HepG2 (cell line): Measurements from ENCODE around the gene SPATA33. TPM values are rescaled to one million over a fixed set of nuclear protein-coding genes. Genes with fewer than 3 reads are reported as not detected.

Source experiments
- ARNT2 ChIP-seq: sonication (generic); formaldehyde crosslinking; IDR thresholded peaks from 2 replicates; pipeline ENCODE4 v1.8.0; 2022; ENCODE audit warnings: mild to moderate bottlenecking, low read depth, missing genetic modification reagents, moderate library complexity
- CSRNP1 ChIP-seq: sonication (generic); formaldehyde crosslinking; IDR thresholded peaks from 2 replicates; pipeline ENCODE4 v1.8.1; 2023; ENCODE audit warnings: mild to moderate bottlenecking, missing genetic modification reagents
- GATAD1 ChIP-seq: IDR thresholded peaks from 2 replicates; pipeline ENCODE4 v1.6.1; 2016; ENCODE audit warnings: missing genetic modification reagents, missing compliant biosample characterization
- GFI1 ChIP-seq: sonication (generic); formaldehyde crosslinking; IDR thresholded peaks from 2 replicates; pipeline ENCODE4 v1.5.0; 2020; ENCODE audit warnings: missing genetic modification reagents, mild to moderate bottlenecking, borderline replicate concordance
- ISL2 ChIP-seq: sonication (generic); formaldehyde crosslinking; IDR thresholded peaks from 2 replicates; pipeline ENCODE4 v1.5.0; 2020; ENCODE audit warnings: missing genetic modification reagents
- MZF1 ChIP-seq: sonication (generic); formaldehyde crosslinking; IDR thresholded peaks from 2 replicates; pipeline ENCODE4 v1.8.1; 2023; ENCODE audit warnings: mild to moderate bottlenecking, missing genetic modification reagents, borderline replicate concordance
- RAD21 ChIP-seq: fragments of 450-650 bp; formaldehyde crosslinking; IDR thresholded peaks from 2 replicates; pipeline ENCODE4 v1.5.0; 2020; ENCODE audit warnings: mild to moderate bottlenecking
- SCMH1 ChIP-seq: sonication (generic); formaldehyde crosslinking; IDR thresholded peaks from 2 replicates; pipeline ENCODE4 v1.9.0; 2021; ENCODE audit warnings: missing genetic modification reagents, mild to moderate bottlenecking, borderline replicate concordance
- ZBED4 ChIP-seq: sonication (generic); formaldehyde crosslinking; IDR thresholded peaks from 2 replicates; pipeline ENCODE4 v1.4.0; 2020; ENCODE audit warnings: missing genetic modification reagents, borderline replicate concordance
- ZBTB14 ChIP-seq: sonication (generic); formaldehyde crosslinking; IDR thresholded peaks from 2 replicates; pipeline ENCODE4 v1.4.0; 2020; ENCODE audit warnings: missing genetic modification reagents
- ZGPAT ChIP-seq: IDR thresholded peaks from 2 replicates; pipeline ENCODE4 v1.6.1; 2016; ENCODE audit warnings: mild to moderate bottlenecking
- ZNF224 ChIP-seq: sonication (generic); formaldehyde crosslinking; IDR thresholded peaks from 2 replicates; pipeline ENCODE4 v1.5.0; 2020; ENCODE audit warnings: mild to moderate bottlenecking, missing genetic modification reagents
- ZNF543 ChIP-seq: sonication (generic); formaldehyde crosslinking; IDR thresholded peaks from 2 replicates; pipeline ENCODE4 v1.4.0; 2020; ENCODE audit warnings: mild to moderate bottlenecking, missing genetic modification reagents
- ZNF607 ChIP-seq: sonication (generic); formaldehyde crosslinking; IDR thresholded peaks from 2 replicates; pipeline ENCODE4 v1.5.1; 2020; ENCODE audit warnings: missing genetic modification reagents, mild to moderate bottlenecking, borderline replicate concordance
- ZNF740 ChIP-seq: sonication (generic); formaldehyde crosslinking; IDR thresholded peaks from 2 replicates; pipeline ENCODE4 v1.4.0; 2020; ENCODE audit warnings: missing genetic modification reagents
- ZNF883 ChIP-seq: sonication (generic); formaldehyde crosslinking; IDR thresholded peaks from 2 replicates; pipeline ENCODE4 v1.5.1; 2020; ENCODE audit warnings: mild to moderate bottlenecking, missing genetic modification reagents; ENCODE audit errors: not compliant biosample characterization
- ZSCAN5A ChIP-seq: sonication (generic); formaldehyde crosslinking; IDR thresholded peaks from 2 replicates; pipeline ENCODE4 v1.8.0; 2022; ENCODE audit warnings: mild to moderate bottlenecking, missing genetic modification reagents, borderline replicate concordance
- polyA plus RNA-seq, 8 experiments: library from polyadenylated mRNA; depleted of rRNA in 3 of 8; stranded (reverse) in 7 of 8; unstranded in 1 of 8; fragments of >200 nt; fragmentation: Illumina TruSeq in 4 of 8; extraction: Trizol in 4 of 8; gene quantifications; 2 replicates each; pipeline versions ENCODE4 v1.2.1 to v1.2.3, GENCODE V29; 2011 to 2016; ENCODE audit warnings: low read depth in 4 of 8, missing spikeins in 1 of 8, mixed read lengths in 1 of 8; ENCODE audit not compliant: insufficient read depth in 1 of 8
- total RNA-seq, 5 experiments: library from RNA; depleted of rRNA; stranded (reverse); fragments of >200 nt; fragmentation: Illumina TruSeq; extraction: Trizol; gene quantifications; 2 replicates each; pipeline ENCODE4 v1.2.3, GENCODE V29; 2016; ENCODE audit warnings: low read depth in 1 of 5

The SPATA33 gene
- total and polyA plus RNA-seq, 2 of the 13 experiments (the other 11 are each of a cell fraction or from before 2014, with no cell fraction given): 5.7 to 11.0 TPM

- TF ChIP-seq ZGPAT (CRISPR knock-in tag): 0 out of 2 replicates have a peak, but pooled peaks have one; percentile 12
- peak; percentile 22; the same call in 1 of the 2 replicates for TF ChIP-seq ZBED4 (CRISPR knock-in tag)
- peak; percentile 37 for TF ChIP-seq RAD21 (CRISPR knock-in tag)
- TF ChIP-seq GFI1: peak; percentile 14; the same call in 1 of the 2 replicates
- peak; percentile 58; the same call in 1 of the 2 replicates for TF ChIP-seq ZBTB14 (CRISPR knock-in tag)
- no peak for TF ChIP-seq SCMH1
- no peak for TF ChIP-seq MZF1 (CRISPR knock-in tag)
- TF ChIP-seq ZNF607 (CRISPR knock-in tag): peak; percentile 90
- 0 out of 2 replicates have a peak, but pooled peaks have one; percentile 25 for TF ChIP-seq ISL2 (CRISPR knock-in tag)
- no peak for TF ChIP-seq ZNF224 (CRISPR knock-in tag)
- peak; percentile 50; the same call in 1 of the 2 replicates for TF ChIP-seq ZNF740 (CRISPR knock-in tag)
- peak; percentile 77; the same call in 1 of the 2 replicates for TF ChIP-seq ZNF543 (CRISPR knock-in tag)
- TF ChIP-seq CSRNP1 (CRISPR knock-in tag): 0 out of 2 replicates have a peak, but pooled peaks have one; percentile 80
- TF ChIP-seq ZNF883 (CRISPR knock-in tag): peak; percentile 86
- peak; percentile 1 for TF ChIP-seq GATAD1 (CRISPR knock-in tag)
- TF ChIP-seq ZSCAN5A (CRISPR knock-in tag): no peak
- TF ChIP-seq ARNT2: peak; percentile 92
Measured at GRCh38 chr16:89701425-89702406, 44.1 kb downstream of the SPATA33 start, which contains the start of gene SPATA2L (continued).
